ENCODE results near the gene ODC1. TPM values are rescaled to one million over a fixed set of nuclear protein-coding genes. Genes with fewer than 3 reads are reported as not detected.

ODC1 gene
- total RNA-seq, 1 experiment from 2014 or later, result 231 TPM

GRCh38 chr2:10399358-10399757, 48.8 kb downstream of the ODC1 start:
- Histone ChIP-seq H3K79me2 (ENCODE audit: insufficient read depth, low read length) (peaks cover 47% of the 10 kb centered on the region), H3K9ac (ENCODE audit: low read length) (no peak overlapping the region), H3K27ac (ENCODE audit: low read depth, low read length) (no peak overlapping the region), H2AFZ (ENCODE audit: low read depth, low read length, poor library complexity, severe bottlenecking) (no peak overlapping the region), H3K9me3 (ENCODE audit: control insufficient read depth in 1 of 2, insufficient read depth in 1 of 2, low read depth in 1 of 2, low read length in 2 of 2) (no peaks in the 10 kb centered on the region), H3K36me3 (ENCODE audit: control insufficient read depth in 1 of 2, insufficient read depth in 2 of 2, low read length in 2 of 2) (peaks cover 2 to 23% of the 10 kb centered on the region in 2 experiments; a peak in 2 of 4 replicates), H3K27me3 (ENCODE audit: insufficient read depth, low read length) (no peaks in the 10 kb centered on the region), H4K20me1 (ENCODE audit: insufficient read depth) (no peaks in the 10 kb centered on the region), H3K4me1 (ENCODE audit: control insufficient read depth in 1 of 2, insufficient read depth in 2 of 2, low read length in 2 of 2) (peaks cover 23 to 43% of the 10 kb centered on the region in 2 experiments), H3K4me3 (replicated peaks in 1 of 2; ENCODE audit: low read depth in 1 of 2, low read length in 2 of 2) (no peak overlapping the region), H3K9me2 (ENCODE audit: insufficient read depth) (no peaks in the 10 kb centered on the region), H3K4me2 (ENCODE audit: low read length) (no peak overlapping the region)
- TF ChIP-seq SP1 (IDR thresholded peaks at IDR 0.05; ENCODE audit: low read depth), result no peak
- no peak for TF ChIP-seq POLR2AphosphoS5 (IDR thresholded peaks at IDR 0.05; ENCODE audit: low read depth, low read length)
- no peak for TF ChIP-seq POLR2A (IDR thresholded peaks at IDR 0.05; ENCODE audit: borderline replicate concordance, extremely low read depth, insufficient read depth, insufficient read length)
- TF ChIP-seq EGR1 (IDR thresholded peaks at IDR 0.05; ENCODE audit: low read depth), result no peak
- no peak for TF ChIP-seq CTCF (IDR thresholded peaks at IDR 0.05 in 2 of 3, conservative IDR thresholded peaks at IDR 0.05 in 1 of 3; ENCODE audit: borderline replicate concordance in 1 of 3, insufficient read depth in 1 of 3, low read depth in 2 of 3, low read length in 2 of 3)
- no peak for TF ChIP-seq ELF1 (IDR thresholded peaks at IDR 0.05; ENCODE audit: borderline replicate concordance, low read depth)
- TF ChIP-seq CEBPB (IDR thresholded peaks at IDR 0.05; ENCODE audit: low read depth), result no peak
- TF ChIP-seq ATF3 (IDR thresholded peaks at IDR 0.05), result no peak
- TF ChIP-seq FOSL1 (IDR thresholded peaks at IDR 0.05; ENCODE audit: low read depth), result no peak
- no peak for TF ChIP-seq YY1 (IDR thresholded peaks at IDR 0.05; ENCODE audit: extremely low read depth, insufficient replicate concordance, low read depth, low read length)
- TF ChIP-seq TCF7L2 (IDR thresholded peaks at IDR 0.05; ENCODE audit: borderline replicate concordance, extremely low read depth, insufficient read depth, insufficient read length), result no peak
- intact Hi-C loops (cut with micrococcal nuclease), result no loop called here
- ChIA-PET RAD21 (ENCODE audit: low non-redundant PET in 1 of 2, low total read pairs in 2 of 2, uncharacterized antibody in 2 of 2, unreplicated experiment in 2 of 2) (no interaction called here), CTCF (no interaction called here), POLR2A (interaction anchor here (1.3 kb wide), 1 partner anchor 10 kb away, joined by 4 read pairs; no protein-coding TSS in a partner anchor)
- BruUV-seq (replicated peaks), result no TSS peak
- ATAC-seq, result no peak
- DNase-seq (ENCODE audit: low read depth, low spot score), result no peak
